HCEC 1CT (cell line): ENCODE results near the gene PARP15.
A peak's percentile ranks its signal among the peaks of the same experiment; 100 is the strongest.
"Not testable (repeated sequence)": the region's sequence is repeated elsewhere in the genome, so short reads cannot be mapped to it uniquely, and the experiment has no call there.

Experiments used
- DNase-seq: peaks from one replicate; pipeline ENCODE4 v3.0.0-alpha.2; 2017

PARP15 gene

GRCh38 chr3:122671553-122671952 is 94.1 kb downstream of the PARP15 start:
- DNase-seq: no peak

- no peak for DNase-seq
These were observed 96.9 kb downstream of the PARP15 start for GRCh38 chr3:122674339-122674738.

GRCh38 chr3:122676759-122677158 is 99.3 kb downstream of the PARP15 start:
- no peak for DNase-seq

- no peak for DNase-seq
These were observed 99.8 kb downstream of the PARP15 start for GRCh38 chr3:122677216-122677615.

- DNase-seq: no peak
These were observed 101.1 kb downstream of the PARP15 start for GRCh38 chr3:122678506-122678905.

- DNase-seq: peak; percentile 76
These were observed 101.8 kb downstream of the PARP15 start for GRCh38 chr3:122679085-122679881.

GRCh38 chr3:122679882-122680474 is 102.5 kb downstream of the PARP15 start:
- peak; percentile 33 for DNase-seq

GRCh38 chr3:122680475-122681283 is 103.2 kb downstream of the PARP15 start, which contains the start of gene PARP14:
Gene PARP14 (plus strand): TSS chr3:122680839. CDS start chr3:122680884, 45 bp downstream.
- DNase-seq: peak; percentile 71

GRCh38 chr3:122681284-122681973 is 104.0 kb downstream of the PARP15 start:
- DNase-seq: no peak

- DNase-seq: no peak
These were observed 104.5 kb downstream of the PARP15 start for GRCh38 chr3:122681974-122682409.

- not testable (repeated sequence) for DNase-seq
These were observed 105.4 kb downstream of the PARP15 start for GRCh38 chr3:122682778-122683411.

- no peak for DNase-seq
These were observed 109.8 kb downstream of the PARP15 start for GRCh38 chr3:122687298-122687697.
